Subcutaneous abdominal adipose tissue (tissue), 5 donors: ENCODE measurements around the gene TM4SF1.

ENCODE experiments used
- H3K27ac ChIP-seq: one replicate; pipeline ENCODE4 v1.7.0; 2013; ENCODE audit warnings: low read depth, mild to moderate bottlenecking, inconsistent platforms, low read length, moderate library complexity
- H3K27me3 ChIP-seq, 5 donors: one replicate each; pipeline ENCODE4 v1.7.0; 2013; ENCODE audit warnings: low read length in 5 of 5, inconsistent platforms in 1 of 5; ENCODE audit not compliant: control insufficient read depth in 5 of 5, insufficient read depth in 4 of 5
- H3K36me3 ChIP-seq, 5 donors: one replicate each; pipeline ENCODE4 v1.7.0; 2013; ENCODE audit warnings: low read length in 5 of 5; ENCODE audit not compliant: control insufficient read depth in 5 of 5, insufficient read depth in 5 of 5
- H3K4me1 ChIP-seq, 5 donors: one replicate each; pipeline ENCODE4 v1.7.0; 2013; ENCODE audit warnings: low read length in 5 of 5, mild to moderate bottlenecking in 3 of 5, moderate library complexity in 1 of 5; ENCODE audit not compliant: control insufficient read depth in 5 of 5, insufficient read depth in 5 of 5
- H3K4me3 ChIP-seq, 5 donors: one replicate each; pipeline ENCODE4 v1.7.0; 2013; ENCODE audit warnings: low read length in 5 of 5, low read depth in 1 of 5
- H3K9ac ChIP-seq, 5 donors: one replicate each; pipeline ENCODE4 v1.7.0; 2013; ENCODE audit warnings: low read length in 5 of 5, mild to moderate bottlenecking in 4 of 5, moderate library complexity in 3 of 5
- H3K9me3 ChIP-seq, 5 donors: one replicate each; pipeline ENCODE4 v1.7.0; 2013; ENCODE audit warnings: low read length in 5 of 5; ENCODE audit not compliant: control insufficient read depth in 5 of 5
- donor health status: healthy.
- donor health status: healthy.
- donor health status: healthy.
- donor health status: healthy.
- donor health status: healthy.

TM4SF1 gene

GRCh38 chr3:149376718-149377407 is 586 bp downstream of the TM4SF1 start:
- peak overlapping the region; percentile 28 to 82 (median 62) for H3K4me3 ChIP-seq
- no peaks in the 10 kb centered on the region for H3K9me3 ChIP-seq
- peak overlapping the region; percentile 78 for H3K27ac ChIP-seq
- H3K36me3 ChIP-seq: peaks cover 0 to 18% (median 0%) of the 10 kb centered on the region in 5 donors
- peak overlapping the region; percentile 51 to 82 (median 67) for H3K9ac ChIP-seq
- peaks cover 6 to 48% (median 33%) of the 10 kb centered on the region in 5 donors for H3K4me1 ChIP-seq
- no peaks in the 10 kb centered on the region for H3K27me3 ChIP-seq

DNA sequence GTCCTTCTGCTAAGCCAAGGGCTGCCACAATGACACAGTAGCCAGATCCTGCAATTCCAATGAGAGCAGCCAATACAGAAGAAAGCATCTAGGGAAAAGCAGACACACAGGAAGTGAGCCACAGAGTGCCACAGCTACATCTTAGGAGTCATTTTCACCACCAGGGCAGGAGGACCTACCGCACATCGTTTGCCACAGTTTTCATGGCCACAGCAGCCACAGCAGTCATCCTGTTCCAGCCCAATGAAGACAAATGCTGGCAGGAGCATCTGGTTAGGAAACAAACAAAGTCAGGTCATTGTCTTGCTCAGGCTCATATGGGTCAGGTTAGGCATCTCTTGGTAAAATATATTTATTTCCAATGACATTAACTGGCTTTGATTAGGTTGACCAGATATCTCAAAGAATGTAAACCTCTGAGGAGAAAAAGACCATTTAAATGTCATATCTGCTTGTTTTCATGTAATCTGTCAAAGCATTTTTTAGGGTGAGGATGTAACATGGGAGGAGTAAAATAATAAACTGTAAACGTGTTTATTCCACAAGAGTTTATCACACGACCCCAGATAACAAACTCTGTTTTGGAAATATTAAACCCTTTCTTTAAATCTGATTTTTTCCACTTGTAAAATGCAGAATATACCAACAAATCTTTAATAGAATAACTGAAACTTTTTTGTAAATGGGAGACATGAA is 1.8 kb downstream of the TM4SF1 start:
- peak overlapping the region; percentile 78 for H3K27ac ChIP-seq
- no peaks in the 10 kb centered on the region for H3K9me3 ChIP-seq
- peak overlapping the region in 3 of 5 donors; percentile 10 to 82 (median 41) for H3K9ac ChIP-seq
- H3K4me1 ChIP-seq: peaks cover 6 to 58% (median 42%) of the 10 kb centered on the region in 5 donors
- no peaks in the 10 kb centered on the region for H3K27me3 ChIP-seq
- H3K4me3 ChIP-seq: peak overlapping the region in 4 of 5 donors; percentile 62 to 82 (median 74)
- H3K36me3 ChIP-seq: peaks cover 0 to 18% (median 0%) of the 10 kb centered on the region in 5 donors

GRCh38 chr3:149374793-149375500 is 2.5 kb downstream of the TM4SF1 start:
- Histone ChIP-seq H3K9ac (no peak overlapping the region), H3K4me1 (peaks cover 6 to 65% (median 47%) of the 10 kb centered on the region in 5 donors), H3K27ac (peak overlapping the region; percentile 78), H3K9me3 (no peaks in the 10 kb centered on the region), H3K4me3 (peak overlapping the region in 4 of 5 donors; percentile 62 to 82 (median 74)), H3K27me3 (no peaks in the 10 kb centered on the region), H3K36me3 (peaks cover 0 to 20% (median 0%) of the 10 kb centered on the region in 5 donors)

- Histone ChIP-seq H3K9ac (no peak overlapping the region), H3K4me1 (peaks cover 6 to 67% (median 47%) of the 10 kb centered on the region in 5 donors), H3K36me3 (peaks cover 0 to 20% (median 0%) of the 10 kb centered on the region in 5 donors), H3K4me3 (peak overlapping the region in 2 of 5 donors; percentile 16 to 80), H3K27ac (peak overlapping the region; percentile 78), H3K9me3 (no peaks in the 10 kb centered on the region), H3K27me3 (no peaks in the 10 kb centered on the region)
These were observed 3.1 kb downstream of the TM4SF1 start for GRCh38 chr3:149374391-149374790.

- Histone ChIP-seq H3K36me3 (peaks cover 0 to 20% (median 0%) of the 10 kb centered on the region in 5 donors), H3K4me3 (peak overlapping the region in 3 of 5 donors; percentile 30 to 49 (median 41)), H3K9me3 (no peaks in the 10 kb centered on the region), H3K27me3 (no peaks in the 10 kb centered on the region), H3K4me1 (peaks cover 6 to 61% (median 45%) of the 10 kb centered on the region in 5 donors), H3K9ac (no peak overlapping the region), H3K27ac (peak overlapping the region; percentile 52)
These were observed 4.0 kb downstream of the TM4SF1 start for GRCh38 chr3:149373235-149374125.

DNA sequence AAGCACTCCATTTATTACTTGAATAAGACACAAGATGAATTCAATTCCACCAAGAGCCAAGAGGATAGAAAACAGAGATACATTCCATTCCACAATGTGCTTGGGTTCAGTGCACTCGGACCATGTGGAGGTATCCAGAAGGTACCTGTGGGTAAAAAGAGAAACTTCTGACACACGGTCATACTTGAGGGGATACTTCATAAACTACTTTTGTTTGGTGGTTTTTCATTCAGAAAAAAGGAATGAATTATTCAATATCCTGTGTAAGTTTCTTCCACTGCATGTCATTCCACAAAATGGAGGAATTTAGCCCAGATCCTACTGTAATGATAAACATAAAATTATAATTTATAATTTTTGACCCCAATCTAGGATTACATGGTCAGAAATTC is 5.7 kb downstream of the TM4SF1 start:
- peaks cover 0 to 20% (median 0%) of the 10 kb centered on the region in 5 donors for H3K36me3 ChIP-seq
- no peaks in the 10 kb centered on the region for H3K27me3 ChIP-seq
- peaks cover 4 to 49% (median 28%) of the 10 kb centered on the region in 5 donors for H3K4me1 ChIP-seq
- peak overlapping the region; percentile 71 for H3K27ac ChIP-seq
- H3K9ac ChIP-seq: no peak overlapping the region
- no peaks in the 10 kb centered on the region for H3K9me3 ChIP-seq
- peak overlapping the region in 1 of 5 donors; percentile 1 for H3K4me3 ChIP-seq

GRCh38 chr3:149371001-149371722 is 6.3 kb downstream of the TM4SF1 start:
- peaks cover 4 to 46% (median 26%) of the 10 kb centered on the region in 5 donors for H3K4me1 ChIP-seq
- no peak overlapping the region for H3K9ac ChIP-seq
- H3K36me3 ChIP-seq: peaks cover 0 to 20% (median 0%) of the 10 kb centered on the region in 5 donors
- peak overlapping the region; percentile 71 for H3K27ac ChIP-seq
- no peaks in the 10 kb centered on the region for H3K9me3 ChIP-seq
- peak overlapping the region in 1 of 5 donors; percentile 1 for H3K4me3 ChIP-seq
- no peaks in the 10 kb centered on the region for H3K27me3 ChIP-seq

DNA sequence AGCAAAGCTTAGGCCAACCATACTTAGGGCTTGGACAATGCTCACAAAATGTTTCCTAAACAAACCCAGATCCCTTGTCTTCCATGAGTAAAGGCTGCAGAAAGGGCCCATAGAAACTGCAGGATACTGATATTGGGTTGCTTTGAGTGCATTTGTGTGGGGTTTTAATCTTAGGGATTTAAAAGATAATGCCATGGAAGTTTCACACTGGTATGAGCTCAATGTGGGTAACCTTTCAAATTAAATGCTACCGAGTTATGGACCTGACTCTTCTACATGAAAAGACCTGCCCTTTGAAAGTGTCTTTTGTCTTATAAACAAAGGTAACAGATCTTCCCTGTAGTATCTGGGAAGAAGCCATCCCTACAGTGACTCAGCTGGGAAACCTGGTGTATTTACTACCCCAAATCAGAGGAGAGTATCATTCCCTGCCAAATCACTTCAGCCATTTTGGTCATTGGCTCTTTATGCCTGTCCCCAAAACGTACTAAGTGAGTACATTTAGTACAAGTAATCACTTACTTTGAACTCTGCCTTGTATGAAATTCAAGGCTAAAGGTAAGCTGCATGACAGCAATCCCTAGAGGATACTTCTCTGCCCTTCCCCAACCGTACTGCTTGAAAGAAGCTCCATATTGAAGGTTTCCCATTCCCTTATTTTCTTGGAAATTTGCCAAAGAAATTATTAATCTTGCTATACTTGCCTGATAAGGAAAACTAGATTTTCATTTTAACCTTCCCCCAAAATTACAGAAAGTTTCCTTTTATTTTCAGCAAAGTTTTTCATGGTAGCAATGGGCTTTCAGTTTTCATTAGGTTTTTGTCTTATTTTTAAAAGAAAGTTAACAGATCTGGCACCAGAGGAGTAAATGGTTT is 7.2 kb downstream of the TM4SF1 start:
- Histone ChIP-seq H3K9ac (no peak overlapping the region), H3K36me3 (peaks cover 0 to 15% (median 0%) of the 10 kb centered on the region in 5 donors), H3K4me1 (peaks cover 4 to 44% (median 26%) of the 10 kb centered on the region in 5 donors), H3K9me3 (no peaks in the 10 kb centered on the region), H3K27ac (peak overlapping the region; percentile 71), H3K27me3 (no peaks in the 10 kb centered on the region), H3K4me3 (peak overlapping the region in 2 of 5 donors; percentile 7 to 19)
